H4 (cell line): Measurements from ENCODE around the gene TUBB1. TPM values are rescaled to one million over a fixed set of nuclear protein-coding genes. Genes with fewer than 3 reads are reported as not detected.
"Not testable (repeated sequence)": the region's sequence is repeated elsewhere in the genome, so short reads cannot be mapped to it uniquely, and the experiment has no call there.

ENCODE experiments used
- DNase-seq: peaks from one replicate; pipeline ENCODE4 v3.0.0-alpha.2; 2015; ENCODE audit warnings: low spot score
- total RNA-seq: library from RNA; depleted of rRNA; stranded (reverse); fragments of >200 nt; shearing (Covaris generic); gene quantifications from 2 replicates; pipeline ENCODE4 v1.2.3, GENCODE V29; 2014

TUBB1 gene
- total RNA-seq, 1 experiment from 2014 or later: not detected

GRCh38 chr20:59018817-59019216 is 412 bp upstream of the TUBB1 start:
- DNase-seq: no peak

GRCh38 chr20:59020938-59021551 is 1.8 kb downstream of the TUBB1 start:
- DNase-seq: no peak

GRCh38 chr20:59022754-59023153 is 3.5 kb downstream of the TUBB1 start:
- DNase-seq: no peak

GRCh38 chr20:59023616-59024015 is 4.4 kb downstream of the TUBB1 start:
- DNase-seq: no peak

- no peak for DNase-seq
Measured at GRCh38 chr20:59024111-59024530, 4.9 kb downstream of the TUBB1 start.

- DNase-seq: no peak
Measured at GRCh38 chr20:59025086-59025485, 5.9 kb downstream of the TUBB1 start.

- DNase-seq: no peak
Measured at GRCh38 chr20:59025511-59025910, 6.3 kb downstream of the TUBB1 start.

GRCh38 chr20:59026904-59027740 is 7.9 kb downstream of the TUBB1 start:
- DNase-seq: no peak

- no peak for DNase-seq
Measured at GRCh38 chr20:59027741-59028320, 8.6 kb downstream of the TUBB1 start.

- DNase-seq: no peak
Measured at GRCh38 chr20:59028812-59029211, 9.6 kb downstream of the TUBB1 start.

GRCh38 chr20:59030911-59031563 is 11.8 kb downstream of the TUBB1 start:
- DNase-seq: no peak

GRCh38 chr20:59031564-59032022 is 12.4 kb downstream of the TUBB1 start:
- no peak for DNase-seq

GRCh38 chr20:59032023-59032712 is 12.9 kb downstream of the TUBB1 start, which contains the start of gene ATP5F1E:
Gene ATP5F1E, minus strand, starts transcription at chr20:59032335. Its CDS starts 84 bp downstream, at chr20:59032251.
- DNase-seq: peak; percentile 88

GRCh38 chr20:59032713-59033059 is 13.5 kb downstream of the TUBB1 start:
- DNase-seq: peak; percentile 26

- DNase-seq: no peak
Measured at GRCh38 chr20:59033093-59033492, 13.9 kb downstream of the TUBB1 start.

GRCh38 chr20:59033616-59034165 is 14.5 kb downstream of the TUBB1 start:
- DNase-seq: no peak

GRCh38 chr20:59035381-59035780 is 16.2 kb downstream of the TUBB1 start:
- DNase-seq: no peak

- DNase-seq: no peak
Measured at GRCh38 chr20:59037386-59037785, 18.2 kb downstream of the TUBB1 start.

GRCh38 chr20:59039233-59039632 is 20.0 kb downstream of the TUBB1 start:
- DNase-seq: no peak

GRCh38 chr20:59040667-59041066 is 21.4 kb downstream of the TUBB1 start:
- no peak for DNase-seq

- not testable (repeated sequence) for DNase-seq
Measured at GRCh38 chr20:59041487-59041886, 22.3 kb downstream of the TUBB1 start.
